ENCODE measurements around the gene SHQ1. TPM values are rescaled to one million over a fixed set of nuclear protein-coding genes. Genes with fewer than 3 reads are reported as not detected.

The SHQ1 gene
- total RNA-seq, 1 donor from 2014 or later, result 12.3 TPM

DNA sequence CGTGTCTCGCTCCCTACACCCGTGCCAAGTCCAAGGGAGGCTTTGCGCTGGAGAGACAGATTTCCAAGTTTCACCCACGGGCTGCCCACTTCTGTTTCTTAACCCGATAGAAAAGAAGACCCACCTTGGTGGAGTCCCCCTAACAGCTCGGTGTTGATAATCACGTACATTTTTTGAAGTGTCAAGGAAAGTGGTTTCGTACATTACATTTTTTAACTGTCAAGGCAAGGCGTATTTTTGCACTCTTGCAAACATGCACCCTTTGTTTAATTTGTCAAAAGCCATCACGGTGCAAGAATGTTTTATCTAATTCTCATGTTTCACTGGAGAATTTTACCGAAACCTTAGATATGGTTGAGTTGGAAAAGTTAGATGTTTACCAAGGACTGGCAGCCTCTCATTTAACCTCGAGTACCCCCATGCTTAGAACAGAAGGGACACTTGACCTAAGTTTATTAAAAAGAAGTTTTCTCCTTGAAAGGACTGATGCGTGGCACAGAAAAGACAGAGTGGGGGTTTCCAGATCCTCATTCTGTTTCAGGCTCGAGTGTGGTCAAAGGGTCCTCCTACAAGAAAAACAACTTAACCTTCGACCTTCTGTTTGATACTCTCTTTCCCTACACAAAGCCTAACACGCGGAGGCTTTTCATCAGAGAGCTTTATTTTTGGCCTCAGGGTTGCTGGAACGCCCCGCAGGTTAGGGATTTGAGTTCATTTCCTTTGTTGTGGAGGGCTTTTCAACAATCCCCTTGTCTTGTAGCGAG, 40.5 kb upstream of the SHQ1 start:
- H3K9me3 ChIP-seq, result no peaks in the 10 kb centered on the region
- TF ChIP-seq POLR2A (IDR thresholded peaks at IDR 0.05), result no peak
- no peak for TF ChIP-seq CTCF (IDR thresholded peaks at IDR 0.05)
- no peak for TF ChIP-seq POLR2AphosphoS5 (IDR thresholded peaks at IDR 0.05; ENCODE audit: insufficient read depth in 1 of 2, low read depth in 1 of 2)
- peak overlapping the region; percentile 62 for H3K27ac ChIP-seq
- no peak for DNase-seq (ENCODE audit: extremely low spot score in 2 of 2)
- intact Hi-C loops (cut with DNase I), result no loop called here
- peak overlapping the region; percentile 49 to 54 for H3K4me3 ChIP-seq
- H3K4me1 ChIP-seq, result peaks cover 50% of the 10 kb centered on the region
- H3K36me3 ChIP-seq, result no peaks in the 10 kb centered on the region
- no peaks in the 10 kb centered on the region for H3K27me3 ChIP-seq

DNA sequence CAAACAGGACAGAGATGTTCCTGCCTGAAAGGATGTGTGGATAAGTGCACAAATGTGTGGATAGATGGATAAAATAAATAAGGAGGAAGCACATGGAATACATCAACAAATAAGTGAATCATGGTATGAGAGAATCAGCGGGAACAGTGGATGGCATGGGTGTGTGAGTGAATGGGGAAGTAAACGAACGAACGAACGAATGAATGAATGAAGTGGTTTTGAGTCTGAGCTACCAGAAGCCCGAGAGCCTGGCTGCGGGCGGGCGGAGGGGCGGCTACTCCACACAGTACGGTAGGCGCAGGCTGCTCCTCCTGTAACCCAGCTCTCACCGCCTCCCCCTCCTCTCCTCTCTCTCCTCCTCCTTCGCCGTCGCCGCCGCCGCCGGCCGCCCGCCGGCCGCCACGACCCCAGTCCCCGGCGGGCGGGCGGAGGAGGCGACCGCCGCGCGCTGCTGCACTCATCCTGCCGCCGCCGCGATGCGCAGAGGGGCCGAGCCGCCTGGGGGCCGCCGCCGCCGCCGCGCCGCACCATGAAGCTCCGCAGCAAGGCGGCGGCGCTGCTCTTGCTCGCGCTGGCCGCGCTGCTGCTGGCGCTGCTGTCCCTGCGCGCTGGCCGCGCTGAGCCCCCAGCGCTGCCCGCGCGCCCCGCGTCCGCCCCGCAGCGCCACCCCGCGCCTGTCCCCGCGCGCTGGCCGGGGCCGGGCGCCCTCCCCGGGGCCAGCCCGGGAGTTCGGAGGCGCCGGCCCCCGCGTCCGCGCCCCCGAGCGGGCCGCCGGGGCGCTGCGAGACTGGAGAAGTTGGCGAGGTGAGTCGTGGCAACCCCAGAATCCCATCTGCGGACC, 39.7 kb upstream of the SHQ1 start, which contains the start of gene GXYLT2:
Gene GXYLT2 (plus strand): TSS at position 342 of the 841 bp plus-strand sequence. CDS start 188 bp downstream, at position 530.
- Histone ChIP-seq H3K4me1 (peaks cover 46% of the 10 kb centered on the region), H3K9me3 (no peaks in the 10 kb centered on the region), H3K4me3 (peak within 1 kb of the TSS; percentile 49 to 54), H3K27me3 (no peaks in the 10 kb centered on the region), H3K27ac (peak within 1 kb of the TSS; percentile 70), H3K36me3 (no peaks in the 10 kb centered on the region)
- no peak for TF ChIP-seq POLR2A (IDR thresholded peaks at IDR 0.05)
- no peak for TF ChIP-seq CTCF (IDR thresholded peaks at IDR 0.05)
- no peak for TF ChIP-seq POLR2AphosphoS5 (IDR thresholded peaks at IDR 0.05; ENCODE audit: insufficient read depth in 1 of 2, low read depth in 1 of 2)
- DNase-seq (ENCODE audit: extremely low spot score in 2 of 2), result no peak
- intact Hi-C loops (cut with DNase I), result no loop called here

DNA sequence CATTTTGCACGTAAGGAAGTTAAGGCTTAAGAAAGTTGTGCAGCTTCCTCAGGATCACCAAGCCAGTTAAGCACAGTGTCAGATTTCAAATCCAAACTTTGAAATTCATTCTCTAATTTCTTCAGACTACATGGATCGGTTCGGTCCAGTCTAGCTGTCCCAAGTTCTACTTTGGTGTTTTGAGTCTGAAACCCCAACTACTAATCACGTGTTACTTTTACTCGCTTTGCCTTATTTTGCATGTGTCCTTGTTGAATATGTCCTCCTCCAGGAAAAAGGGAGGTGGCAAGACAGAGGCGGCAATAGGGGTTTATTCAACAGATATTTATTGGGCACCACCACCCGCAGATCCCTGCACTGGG, 39.1 kb upstream of the SHQ1 start:
- no peaks in the 10 kb centered on the region for H3K27me3 ChIP-seq
- TF ChIP-seq CTCF (IDR thresholded peaks at IDR 0.05), result no peak
- no peak for TF ChIP-seq POLR2A (IDR thresholded peaks at IDR 0.05)
- TF ChIP-seq POLR2AphosphoS5 (IDR thresholded peaks at IDR 0.05; ENCODE audit: insufficient read depth in 1 of 2, low read depth in 1 of 2), result no peak
- DNase-seq (ENCODE audit: extremely low spot score in 2 of 2), result no peak
- peak overlapping the region; percentile 49 to 54 for H3K4me3 ChIP-seq
- H3K4me1 ChIP-seq, result peaks cover 40% of the 10 kb centered on the region
- no peaks in the 10 kb centered on the region for H3K36me3 ChIP-seq
- peak overlapping the region; percentile 70 for H3K27ac ChIP-seq
- H3K9me3 ChIP-seq, result no peaks in the 10 kb centered on the region
- intact Hi-C loops (cut with DNase I), result no loop called here

DNA sequence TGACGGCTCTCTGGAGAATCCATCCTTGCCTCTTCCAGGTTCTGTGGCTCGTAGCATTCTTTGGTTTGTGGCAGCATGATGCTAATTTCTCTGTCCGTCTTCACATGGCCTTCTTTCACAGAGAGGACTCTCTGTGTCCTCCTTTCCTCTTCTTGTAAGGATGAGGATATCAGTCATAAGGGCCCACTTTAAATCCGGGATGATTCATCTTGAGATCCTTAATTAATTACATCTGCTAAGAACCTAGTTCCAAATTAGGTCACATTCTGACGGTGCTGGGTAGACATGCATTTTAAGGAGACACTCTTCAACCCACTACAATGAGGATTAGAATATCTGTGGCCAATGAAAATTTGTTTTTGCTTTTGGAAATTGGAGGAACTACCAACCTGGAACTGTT, 23.9 kb upstream of the SHQ1 start:
- H3K27ac ChIP-seq, result no peak overlapping the region
- intact Hi-C loops (cut with DNase I), result no loop called here
- TF ChIP-seq POLR2AphosphoS5 (IDR thresholded peaks at IDR 0.05; ENCODE audit: insufficient read depth in 1 of 2, low read depth in 1 of 2) (no peak), POLR2A (IDR thresholded peaks at IDR 0.05) (no peak), CTCF (IDR thresholded peaks at IDR 0.05) (no peak)

More for the DNA sequence above, 23.9 kb upstream of the SHQ1 start:
- Histone ChIP-seq H3K4me1 (no peaks in the 10 kb centered on the region), H3K27me3 (no peaks in the 10 kb centered on the region), H3K36me3 (no peaks in the 10 kb centered on the region), H3K4me3 (no peak overlapping the region), H3K9me3 (no peaks in the 10 kb centered on the region)
- DNase-seq (ENCODE audit: extremely low spot score in 2 of 2), result no peak
